Measurements from ENCODE around the gene NOD1. TPM values are rescaled to one million over a fixed set of nuclear protein-coding genes. Genes with fewer than 3 reads are reported as not detected.

NOD1 gene
- total RNA-seq, 1 donor from 2014 or later, result 14.5 TPM

DNA sequence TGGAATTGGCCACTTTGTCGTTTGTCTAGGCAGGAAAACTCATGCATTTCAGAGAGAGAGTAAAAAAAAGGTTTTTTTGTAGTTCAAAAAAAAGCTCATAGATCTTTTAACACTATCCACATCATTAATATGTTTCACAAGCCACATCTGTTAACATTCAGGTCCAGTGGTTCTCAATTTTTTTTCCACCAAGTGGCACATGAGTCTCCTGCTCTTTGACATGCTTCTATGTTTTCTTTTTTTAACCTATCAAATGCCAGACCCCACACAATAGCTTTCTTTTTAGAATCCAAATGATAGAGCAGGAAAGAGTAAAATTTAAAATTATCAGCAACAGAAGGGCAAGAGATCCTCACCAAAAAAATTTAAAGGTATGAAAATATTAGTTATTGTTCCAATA lies 20.3 kb downstream of the NOD1 start:
- no peak for DNase-seq (ENCODE audit: extremely low spot score in 2 of 2)
- no peak overlapping the region for H3K27ac ChIP-seq
- peaks cover 17% of the 10 kb centered on the region for H3K4me1 ChIP-seq
- no peaks in the 10 kb centered on the region for H3K27me3 ChIP-seq
- TF ChIP-seq POLR2AphosphoS5 (IDR thresholded peaks at IDR 0.05; ENCODE audit: insufficient read depth in 1 of 2, low read depth in 1 of 2), result no peak
- TF ChIP-seq, protein P1, sequence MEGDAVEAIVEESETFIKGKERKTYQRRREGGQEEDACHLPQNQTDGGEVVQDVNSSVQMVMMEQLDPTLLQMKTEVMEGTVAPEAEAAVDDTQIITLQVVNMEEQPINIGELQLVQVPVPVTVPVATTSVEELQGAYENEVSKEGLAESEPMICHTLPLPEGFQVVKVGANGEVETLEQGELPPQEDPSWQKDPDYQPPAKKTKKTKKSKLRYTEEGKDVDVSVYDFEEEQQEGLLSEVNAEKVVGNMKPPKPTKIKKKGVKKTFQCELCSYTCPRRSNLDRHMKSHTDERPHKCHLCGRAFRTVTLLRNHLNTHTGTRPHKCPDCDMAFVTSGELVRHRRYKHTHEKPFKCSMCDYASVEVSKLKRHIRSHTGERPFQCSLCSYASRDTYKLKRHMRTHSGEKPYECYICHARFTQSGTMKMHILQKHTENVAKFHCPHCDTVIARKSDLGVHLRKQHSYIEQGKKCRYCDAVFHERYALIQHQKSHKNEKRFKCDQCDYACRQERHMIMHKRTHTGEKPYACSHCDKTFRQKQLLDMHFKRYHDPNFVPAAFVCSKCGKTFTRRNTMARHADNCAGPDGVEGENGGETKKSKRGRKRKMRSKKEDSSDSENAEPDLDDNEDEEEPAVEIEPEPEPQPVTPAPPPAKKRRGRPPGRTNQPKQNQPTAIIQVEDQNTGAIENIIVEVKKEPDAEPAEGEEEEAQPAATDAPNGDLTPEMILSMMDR (IDR thresholded peaks at IDR 0.05), result no peak
- no peak overlapping the region for H3K4me3 ChIP-seq
- H3K9me3 ChIP-seq, result no peaks in the 10 kb centered on the region
- H3K36me3 ChIP-seq, result peaks cover 0 to 25% of the 10 kb centered on the region in 2 donors
- intact Hi-C loops (cut with DNase I), result no loop called here

DNA sequence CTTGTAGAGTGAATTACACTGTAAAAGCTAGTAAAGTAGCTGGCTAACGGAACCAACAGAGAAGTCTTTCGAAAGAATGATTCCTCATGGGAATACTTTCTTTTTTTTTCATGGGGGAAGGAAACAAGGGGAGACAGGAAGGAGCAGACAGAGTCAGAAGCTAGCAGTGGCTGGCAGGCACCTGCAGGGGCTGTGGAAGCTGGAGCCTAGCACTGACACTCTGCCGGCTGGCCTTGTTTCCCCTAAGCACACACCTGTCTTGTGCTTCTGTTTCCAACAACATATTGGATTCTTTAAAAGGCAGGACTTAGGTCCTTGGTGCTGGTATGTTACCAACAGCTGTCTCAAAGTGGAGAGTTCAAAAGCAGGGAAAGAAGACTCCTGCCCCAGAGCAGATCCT lies 24.7 kb downstream of the NOD1 start:
- Histone ChIP-seq H3K27me3 (no peaks in the 10 kb centered on the region), H3K4me3 (no peak overlapping the region), H3K27ac (no peak overlapping the region), H3K36me3 (peaks cover 0 to 62% of the 10 kb centered on the region in 2 donors), H3K4me1 (no peaks in the 10 kb centered on the region), H3K9me3 (no peaks in the 10 kb centered on the region)
- TF ChIP-seq POLR2AphosphoS5 (IDR thresholded peaks at IDR 0.05; ENCODE audit: insufficient read depth in 1 of 2, low read depth in 1 of 2), result no peak
- TF ChIP-seq POLR2A (IDR thresholded peaks at IDR 0.05), result no peak
- TF ChIP-seq, protein P1 (IDR thresholded peaks at IDR 0.05), result no peak
- DNase-seq (ENCODE audit: extremely low spot score in 2 of 2), result no peak
- intact Hi-C loops (cut with DNase I), result no loop called here

DNA sequence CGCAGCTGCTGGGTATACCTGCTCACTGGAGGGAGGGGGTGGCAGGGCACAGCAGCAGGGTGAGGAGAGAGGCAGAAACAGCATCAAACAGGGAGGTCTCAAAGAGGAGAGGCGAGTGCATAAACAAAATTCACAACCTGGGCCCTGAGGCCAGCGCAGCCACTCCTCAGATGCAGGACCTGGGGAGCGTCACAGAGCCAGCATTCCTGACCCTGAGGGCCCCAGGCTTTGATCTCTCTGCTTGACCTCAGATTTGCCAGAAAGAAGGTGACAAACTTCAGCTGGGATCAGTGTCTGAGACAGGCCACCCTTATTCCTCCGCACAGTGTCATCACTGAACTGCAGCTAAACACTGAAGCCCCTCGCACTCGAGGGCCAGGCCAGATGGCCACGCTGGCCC lies 25.6 kb downstream of the NOD1 start:
- H3K36me3 ChIP-seq, result peaks cover 0 to 71% of the 10 kb centered on the region in 2 donors
- H3K9me3 ChIP-seq, result no peaks in the 10 kb centered on the region

DNA sequence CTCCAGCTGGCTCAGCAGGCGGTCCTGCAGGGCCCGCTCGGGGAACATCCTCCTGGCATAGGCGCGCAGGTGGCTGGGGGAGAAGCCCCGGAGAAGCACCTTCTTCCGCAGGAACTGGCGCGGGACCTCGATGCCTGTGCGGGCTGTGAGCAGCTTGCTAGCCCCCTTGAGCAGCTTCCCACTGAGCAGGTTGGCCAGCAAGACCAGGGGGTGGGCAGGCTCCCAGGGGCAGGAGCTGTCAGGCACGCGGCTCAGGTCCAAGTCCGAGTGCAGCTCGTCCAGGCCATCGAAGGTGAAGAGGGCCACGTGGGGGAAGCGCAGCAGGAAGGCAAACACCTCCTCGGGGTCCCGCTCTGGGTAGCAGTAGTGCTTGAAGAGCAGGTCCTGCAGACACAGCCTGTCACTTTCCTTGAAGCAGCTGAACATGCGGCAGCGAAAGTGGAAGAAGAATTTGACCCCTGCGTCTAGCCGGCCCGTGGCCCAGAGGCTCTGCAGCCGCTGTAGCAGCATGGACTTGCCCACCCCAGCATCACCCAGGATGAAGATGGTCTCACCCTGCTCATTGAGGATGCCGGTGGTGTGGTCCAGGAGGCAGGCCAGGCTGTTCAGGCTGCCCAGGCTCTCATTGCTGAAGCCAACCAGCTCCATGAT lies 26.2 kb downstream of the NOD1 start:
- Histone ChIP-seq H3K4me3 (no peak overlapping the region), H3K27me3 (no peaks in the 10 kb centered on the region), H3K36me3 (peaks cover 0 to 77% of the 10 kb centered on the region in 2 donors), H3K4me1 (no peaks in the 10 kb centered on the region), H3K27ac (no peak overlapping the region), H3K9me3 (no peaks in the 10 kb centered on the region)
- intact Hi-C loops (cut with DNase I), result no loop called here
- no peak for DNase-seq (ENCODE audit: extremely low spot score in 2 of 2)
- TF ChIP-seq, protein P1 (IDR thresholded peaks at IDR 0.05), result no peak
- TF ChIP-seq POLR2AphosphoS5 (IDR thresholded peaks at IDR 0.05; ENCODE audit: insufficient read depth in 1 of 2, low read depth in 1 of 2) (no peak), POLR2A (IDR thresholded peaks at IDR 0.05) (no peak)

More for the DNA sequence above, 25.6 kb downstream of the NOD1 start:
- H3K27ac ChIP-seq, result no peak overlapping the region
- TF ChIP-seq, protein P1 (IDR thresholded peaks at IDR 0.05), result no peak
- TF ChIP-seq POLR2AphosphoS5 (IDR thresholded peaks at IDR 0.05; ENCODE audit: insufficient read depth in 1 of 2, low read depth in 1 of 2) (no peak), POLR2A (IDR thresholded peaks at IDR 0.05) (no peak)
- DNase-seq (ENCODE audit: extremely low spot score in 2 of 2), result no peak
- intact Hi-C loops (cut with DNase I), result no loop called here
- no peak overlapping the region for H3K4me3 ChIP-seq
- no peaks in the 10 kb centered on the region for H3K27me3 ChIP-seq
- no peaks in the 10 kb centered on the region for H3K4me1 ChIP-seq

DNA sequence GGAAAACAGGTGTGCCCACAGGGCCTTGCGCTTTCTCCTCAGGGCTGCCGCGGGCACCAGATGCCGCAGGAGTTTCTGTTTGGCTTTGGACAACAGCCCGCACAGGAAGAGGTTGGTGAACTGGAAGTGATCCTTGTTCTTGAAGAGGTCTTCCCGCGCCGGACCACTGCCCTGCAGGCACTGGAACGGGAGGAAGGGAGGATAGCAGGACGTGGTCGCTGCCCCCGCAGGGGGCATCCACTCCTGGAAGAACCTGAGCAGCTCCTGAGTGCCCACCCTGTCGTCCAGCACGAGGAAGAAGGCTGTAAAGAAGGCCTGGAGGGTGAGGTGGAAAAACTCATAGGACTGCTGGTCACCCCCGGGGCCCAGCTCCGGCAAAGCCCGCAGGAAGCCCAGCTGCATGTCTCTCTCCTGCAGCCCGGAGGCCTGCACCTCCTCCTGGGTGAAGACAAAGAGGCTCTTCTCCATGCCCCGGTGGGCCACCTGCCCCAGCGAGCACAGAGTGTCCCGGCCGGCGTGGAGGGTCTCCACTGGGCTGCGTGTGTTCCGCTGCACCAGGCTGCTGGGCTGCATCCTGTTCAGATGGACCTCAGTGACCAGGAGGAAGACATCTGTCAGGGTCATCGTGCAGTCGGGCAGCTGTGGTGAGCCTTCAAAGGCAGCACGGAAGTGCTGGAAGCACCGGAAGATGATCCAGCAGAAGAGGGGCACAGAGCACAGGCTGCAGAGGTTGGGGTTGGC lies 26.9 kb downstream of the NOD1 start:
- Histone ChIP-seq H3K27ac (no peak overlapping the region), H3K27me3 (no peaks in the 10 kb centered on the region), H3K4me1 (no peaks in the 10 kb centered on the region), H3K9me3 (no peaks in the 10 kb centered on the region), H3K4me3 (no peak overlapping the region), H3K36me3 (peaks cover 0 to 71% of the 10 kb centered on the region in 2 donors)
- intact Hi-C loops (cut with DNase I), result no loop called here
- no peak for DNase-seq (ENCODE audit: extremely low spot score in 2 of 2)
- TF ChIP-seq, protein P1 (IDR thresholded peaks at IDR 0.05), result no peak
- TF ChIP-seq POLR2AphosphoS5 (IDR thresholded peaks at IDR 0.05; ENCODE audit: insufficient read depth in 1 of 2, low read depth in 1 of 2) (no peak), POLR2A (IDR thresholded peaks at IDR 0.05) (no peak)
